CMK (cell line): ENCODE results near the gene GRHL1.

Experiments used
- DNase-seq: peaks from one replicate; pipeline ENCODE4 v3.0.0-alpha.2; 2010; ENCODE audit warnings: low read depth

Gene GRHL1

GRCh38 chr2:9994462-9994861, 43.0 kb downstream of the GRHL1 start:
- DNase-seq = no peak

GRCh38 chr2:9995059-9995458, 43.6 kb downstream of the GRHL1 start:
- no peak for DNase-seq

GRCh38 chr2:9996321-9996720, 44.8 kb downstream of the GRHL1 start:
- DNase-seq = no peak

GRCh38 chr2:9997936-9998335, 46.4 kb downstream of the GRHL1 start:
- no peak for DNase-seq

- DNase-seq = no peak
Measured at GRCh38 chr2:9998916-9999654, 47.6 kb downstream of the GRHL1 start.

GRCh38 chr2:9999693-10000092, 48.2 kb downstream of the GRHL1 start:
- no peak for DNase-seq

- no peak for DNase-seq
Measured at GRCh38 chr2:10000541-10000940, 49.0 kb downstream of the GRHL1 start.

- DNase-seq = no peak
Measured at GRCh38 chr2:10001586-10001985, 50.1 kb downstream of the GRHL1 start.

- no peak for DNase-seq
Measured at GRCh38 chr2:10002109-10002508, 50.6 kb downstream of the GRHL1 start.

- DNase-seq = no peak
Measured at GRCh38 chr2:10002681-10003080, 51.2 kb downstream of the GRHL1 start.

GRCh38 chr2:10003206-10004125, 52.0 kb downstream of the GRHL1 start:
- DNase-seq = no peak

- DNase-seq = no peak
Measured at GRCh38 chr2:10004401-10004800, 52.9 kb downstream of the GRHL1 start.

- DNase-seq = no peak
Measured at GRCh38 chr2:10004836-10005235, 53.3 kb downstream of the GRHL1 start.

GRCh38 chr2:10005461-10006235, 54.2 kb downstream of the GRHL1 start:
- no peak for DNase-seq

- DNase-seq = no peak
Measured at GRCh38 chr2:10006236-10007161, 55.0 kb downstream of the GRHL1 start.

GRCh38 chr2:10007435-10007834, 55.9 kb downstream of the GRHL1 start:
- DNase-seq = no peak

GRCh38 chr2:10007921-10008808, 56.7 kb downstream of the GRHL1 start:
- DNase-seq = no peak

- DNase-seq = no peak
Measured at GRCh38 chr2:10008809-10009176, 57.3 kb downstream of the GRHL1 start.

GRCh38 chr2:10009271-10009810, 57.8 kb downstream of the GRHL1 start:
- no peak for DNase-seq
